ENCODE data around the gene CCDC69.

Gene CCDC69

GRCh38 chr5:151173711-151174611, 49.9 kb downstream of the CCDC69 start:
- no peak for DNase-seq (ENCODE audit: low read depth)
- TF ChIP-seq, protein P1, sequence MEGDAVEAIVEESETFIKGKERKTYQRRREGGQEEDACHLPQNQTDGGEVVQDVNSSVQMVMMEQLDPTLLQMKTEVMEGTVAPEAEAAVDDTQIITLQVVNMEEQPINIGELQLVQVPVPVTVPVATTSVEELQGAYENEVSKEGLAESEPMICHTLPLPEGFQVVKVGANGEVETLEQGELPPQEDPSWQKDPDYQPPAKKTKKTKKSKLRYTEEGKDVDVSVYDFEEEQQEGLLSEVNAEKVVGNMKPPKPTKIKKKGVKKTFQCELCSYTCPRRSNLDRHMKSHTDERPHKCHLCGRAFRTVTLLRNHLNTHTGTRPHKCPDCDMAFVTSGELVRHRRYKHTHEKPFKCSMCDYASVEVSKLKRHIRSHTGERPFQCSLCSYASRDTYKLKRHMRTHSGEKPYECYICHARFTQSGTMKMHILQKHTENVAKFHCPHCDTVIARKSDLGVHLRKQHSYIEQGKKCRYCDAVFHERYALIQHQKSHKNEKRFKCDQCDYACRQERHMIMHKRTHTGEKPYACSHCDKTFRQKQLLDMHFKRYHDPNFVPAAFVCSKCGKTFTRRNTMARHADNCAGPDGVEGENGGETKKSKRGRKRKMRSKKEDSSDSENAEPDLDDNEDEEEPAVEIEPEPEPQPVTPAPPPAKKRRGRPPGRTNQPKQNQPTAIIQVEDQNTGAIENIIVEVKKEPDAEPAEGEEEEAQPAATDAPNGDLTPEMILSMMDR (conservative IDR thresholded peaks at IDR 0.05; ENCODE audit: control insufficient read depth, insufficient read depth, low read depth, low read length) = no peak
- H3K4me3 ChIP-seq (ENCODE audit: control insufficient read depth, low read depth, low read length) = no peak overlapping the region

DNA sequence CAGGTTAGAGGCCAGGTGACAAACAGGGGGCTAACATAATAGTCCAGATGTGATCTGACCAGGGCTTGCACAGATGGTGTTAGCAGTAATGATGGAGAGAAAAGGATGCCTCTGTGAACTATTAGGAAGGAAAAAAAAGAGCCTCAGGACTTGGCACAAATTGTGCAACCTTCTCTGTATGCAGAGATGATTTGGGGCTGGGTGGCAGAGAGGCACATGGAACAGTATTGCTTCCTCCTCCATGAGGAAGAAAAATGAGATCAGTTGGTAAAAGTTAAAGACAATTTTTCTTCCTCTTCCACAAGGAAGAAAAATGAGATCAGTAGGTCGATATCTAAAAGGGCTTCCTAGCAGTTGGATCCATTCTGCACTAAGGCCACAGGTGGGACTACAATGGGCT, 52.4 kb downstream of the CCDC69 start:
- no peak for DNase-seq (ENCODE audit: low read depth)
- TF ChIP-seq, protein P1 (conservative IDR thresholded peaks at IDR 0.05; ENCODE audit: control insufficient read depth, insufficient read depth, low read depth, low read length) = no peak
- H3K4me3 ChIP-seq (ENCODE audit: control insufficient read depth, low read depth, low read length) = no peak overlapping the region

- DNase-seq (ENCODE audit: low read depth) = no peak
- TF ChIP-seq, protein P1 (conservative IDR thresholded peaks at IDR 0.05; ENCODE audit: control insufficient read depth, insufficient read depth, low read depth, low read length) = no peak
- no peak overlapping the region for H3K4me3 ChIP-seq (ENCODE audit: control insufficient read depth, low read depth, low read length)
These were observed 55.1 kb downstream of the CCDC69 start for GRCh38 chr5:151168602-151169344.

DNA sequence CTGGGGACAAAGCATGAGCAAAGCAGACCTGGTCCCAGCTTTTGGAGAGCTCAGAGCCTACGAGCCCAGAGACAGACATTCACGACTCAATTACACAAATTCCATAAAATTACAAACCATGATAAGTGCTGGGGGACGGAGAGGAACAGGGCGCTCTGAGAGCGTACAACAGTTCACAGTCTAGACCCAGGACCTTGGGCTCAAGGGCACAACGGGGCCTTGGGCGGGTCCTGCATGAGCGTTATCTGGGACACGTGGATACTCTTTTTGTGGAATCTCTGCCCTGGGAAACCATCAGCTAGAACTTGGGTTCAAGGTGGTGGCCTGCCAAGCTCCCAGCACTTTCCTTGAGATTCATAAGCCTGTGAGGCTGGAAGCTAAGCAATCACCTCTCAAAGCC, 56.9 kb downstream of the CCDC69 start:
- DNase-seq (ENCODE audit: low read depth) = no peak
- no peak overlapping the region for H3K4me3 ChIP-seq (ENCODE audit: control insufficient read depth, low read depth, low read length)
- TF ChIP-seq, protein P1 (conservative IDR thresholded peaks at IDR 0.05; ENCODE audit: control insufficient read depth, insufficient read depth, low read depth, low read length) = no peak

- TF ChIP-seq, protein P1 (conservative IDR thresholded peaks at IDR 0.05; ENCODE audit: control insufficient read depth, insufficient read depth, low read depth, low read length) = peak; percentile 95
- DNase-seq (ENCODE audit: low read depth) = peak; percentile 79
- H3K4me3 ChIP-seq (ENCODE audit: control insufficient read depth, low read depth, low read length) = no peak overlapping the region
These were observed 59.1 kb downstream of the CCDC69 start for GRCh38 chr5:151164687-151165392.

DNA sequence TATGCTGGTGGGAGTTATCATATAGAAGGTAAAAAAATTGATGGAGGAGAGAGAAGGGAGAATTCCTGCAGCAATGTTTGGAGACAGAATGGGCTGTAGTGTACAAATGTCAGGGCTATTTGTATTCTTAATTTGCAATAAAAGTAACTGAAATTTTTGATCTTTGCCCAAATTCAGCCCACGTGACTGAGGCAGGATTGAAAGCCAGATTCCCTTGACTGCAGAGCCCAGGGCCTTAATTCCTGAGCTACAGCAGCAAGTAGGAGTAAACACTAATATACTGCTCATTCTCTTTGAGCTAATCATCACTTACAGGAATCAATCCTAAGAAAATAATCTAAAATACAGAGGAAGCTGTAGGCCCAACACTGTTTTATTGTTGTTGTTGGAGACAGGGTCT, 61.1 kb downstream of the CCDC69 start:
- no peak for DNase-seq (ENCODE audit: low read depth)
- no peak overlapping the region for H3K4me3 ChIP-seq (ENCODE audit: control insufficient read depth, low read depth, low read length)
- TF ChIP-seq, protein P1 (conservative IDR thresholded peaks at IDR 0.05; ENCODE audit: control insufficient read depth, insufficient read depth, low read depth, low read length) = no peak

Data from fibroblast of mammary gland (primary cell).